GM18907 (cell line): ENCODE results near the gene DOCK8.

Experiments
- ATAC-seq: cut with Tn5 transposase; IDR thresholded peaks from one replicate; pipeline ENCODE4 v1.9.1; 2021; ENCODE audit warnings: mild to moderate bottlenecking, moderate library complexity; ENCODE audit not compliant: unreplicated experiment

DOCK8 gene

DNA sequence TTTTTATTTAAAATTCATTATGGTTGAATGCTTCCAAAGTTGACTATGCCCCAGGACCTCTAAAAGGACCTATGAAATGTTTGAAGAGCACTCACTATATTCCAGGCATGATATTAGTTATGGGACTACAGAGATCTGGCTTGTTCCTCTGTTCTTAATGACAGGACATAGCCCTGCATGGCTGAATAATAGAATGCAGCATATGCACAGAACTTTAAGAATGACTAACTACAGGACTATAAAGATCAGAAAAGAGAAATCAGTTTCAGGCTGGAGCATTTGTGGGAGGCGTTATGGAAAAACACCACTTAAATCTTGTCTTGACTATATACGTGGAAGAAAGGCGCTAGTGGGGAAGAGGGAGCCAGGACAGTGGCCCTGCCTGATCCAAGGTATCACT, 239.2 kb downstream of the DOCK8 start:
- no peak for ATAC-seq

DNA sequence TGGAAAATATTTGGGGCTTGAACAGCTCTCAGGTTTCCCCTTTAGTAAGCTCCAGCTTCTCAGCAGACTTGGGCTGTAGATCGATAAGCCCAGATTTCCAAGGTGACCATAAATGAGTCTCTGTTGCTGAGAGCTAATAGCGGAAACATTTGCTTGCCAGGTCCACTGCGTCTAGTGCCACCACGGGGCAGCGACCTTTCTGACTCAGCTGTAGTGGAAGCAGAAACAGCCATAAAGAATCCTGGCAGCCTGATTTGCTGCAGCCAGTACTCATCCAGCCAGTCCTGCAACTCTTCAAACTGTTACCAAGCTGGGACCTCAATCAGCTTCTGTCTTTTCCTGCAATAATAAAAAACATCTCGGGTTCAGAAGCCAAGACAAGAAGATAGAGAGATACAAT, 241.7 kb downstream of the DOCK8 start:
- ATAC-seq, result no peak

DNA sequence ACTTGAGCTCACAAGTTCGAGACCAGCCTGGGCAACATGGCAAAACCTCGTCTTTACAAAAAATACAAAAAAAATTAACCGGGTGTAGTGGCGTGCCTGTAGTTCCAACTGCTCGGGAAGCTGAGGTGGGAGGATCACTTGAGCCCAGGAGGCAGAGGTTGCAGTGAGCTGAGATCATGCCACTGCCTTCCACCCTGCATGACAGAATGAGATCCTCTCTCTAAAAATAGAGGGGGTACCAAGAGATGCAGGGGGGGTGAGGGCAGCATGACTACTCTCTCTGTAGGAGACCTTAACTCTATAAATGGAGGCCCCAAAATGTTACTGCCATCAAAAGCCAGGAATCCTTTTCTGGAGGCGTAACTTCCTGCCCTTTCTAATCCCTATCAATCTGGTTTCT, 243.9 kb downstream of the DOCK8 start:
- ATAC-seq, result no peak

DNA sequence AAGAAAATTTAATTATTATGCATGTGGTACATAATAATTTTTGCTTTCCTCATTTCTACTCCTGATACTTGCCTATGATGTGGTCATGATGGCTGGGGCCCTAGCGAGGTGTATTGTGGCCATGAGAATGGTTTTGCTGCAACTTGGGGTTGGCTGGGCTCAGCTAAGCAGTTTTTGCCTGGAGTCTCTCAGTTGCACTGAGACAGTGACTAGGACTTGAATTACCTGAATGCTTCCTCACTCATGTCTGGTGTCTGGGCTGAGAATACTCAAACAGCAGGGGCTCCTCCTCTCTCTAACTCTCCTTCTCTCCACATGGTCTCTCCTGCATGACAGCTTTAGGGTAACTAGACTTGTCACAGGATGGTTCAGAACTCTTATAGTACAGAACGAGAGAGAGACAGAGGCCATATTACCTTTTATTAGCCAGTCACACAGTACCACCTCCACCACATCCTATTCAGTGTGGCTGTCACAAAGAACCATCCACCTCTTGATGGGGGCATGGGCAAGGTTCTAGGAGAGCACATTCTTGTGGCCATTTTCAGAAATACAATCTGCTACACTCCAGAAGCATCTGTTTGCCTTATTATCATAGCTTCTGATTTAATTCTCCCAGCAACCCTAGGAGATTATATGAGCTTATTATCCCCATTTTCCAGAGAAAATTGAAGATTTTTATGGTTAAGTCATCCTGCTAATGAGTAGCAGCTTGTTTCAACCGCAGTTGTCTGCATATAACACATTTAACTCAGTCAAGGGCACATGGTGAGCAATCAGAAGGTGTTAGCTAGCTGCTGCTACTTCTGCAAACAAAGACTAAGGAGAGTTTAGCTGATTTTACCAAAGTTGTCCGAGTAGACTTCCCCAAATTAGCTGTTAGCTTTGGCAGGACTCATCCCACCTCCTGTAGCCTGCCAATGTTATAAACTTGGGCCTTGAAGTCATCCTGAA, 245.1 kb downstream of the DOCK8 start:
- ATAC-seq, result no peak

DNA sequence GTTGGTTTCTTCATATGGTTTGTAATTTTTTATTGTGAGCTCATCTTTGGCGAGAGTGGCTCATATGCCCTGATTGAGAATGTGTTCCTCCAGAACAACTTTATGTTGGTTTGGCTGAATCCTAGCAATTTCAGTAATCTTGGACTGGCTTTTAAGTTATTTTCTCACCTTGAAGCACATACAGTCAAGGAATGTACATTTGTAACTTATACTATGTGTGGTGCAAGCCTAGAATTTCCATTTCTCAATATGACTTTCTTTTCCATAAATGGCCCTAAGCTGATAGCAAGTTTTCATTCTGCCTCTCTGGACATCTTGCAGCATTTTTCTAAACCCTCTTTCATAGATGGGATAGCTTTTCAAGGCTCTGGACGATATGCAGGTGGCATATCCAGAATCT, 247.5 kb downstream of the DOCK8 start:
- ATAC-seq, result no peak

DNA sequence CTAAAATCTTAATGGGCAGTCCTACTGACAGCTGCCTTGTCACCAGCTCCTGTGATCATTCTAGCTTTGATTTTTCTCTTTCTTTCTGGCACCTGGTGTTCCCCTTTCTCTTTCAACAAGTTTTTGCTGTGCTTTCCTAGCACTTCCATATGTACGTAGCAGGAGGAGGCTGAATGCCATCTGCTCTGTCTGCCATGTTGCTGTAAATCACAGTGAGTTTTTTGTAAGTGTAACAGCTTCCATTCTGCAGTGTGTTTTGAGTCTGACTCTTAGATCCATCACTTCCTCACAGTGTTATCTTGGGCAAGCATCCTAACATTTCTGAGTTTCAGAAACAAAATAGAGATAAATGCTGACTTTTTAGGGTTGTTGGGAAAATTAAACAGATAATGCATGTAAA, 247.9 kb downstream of the DOCK8 start:
- ATAC-seq, result no peak

DNA sequence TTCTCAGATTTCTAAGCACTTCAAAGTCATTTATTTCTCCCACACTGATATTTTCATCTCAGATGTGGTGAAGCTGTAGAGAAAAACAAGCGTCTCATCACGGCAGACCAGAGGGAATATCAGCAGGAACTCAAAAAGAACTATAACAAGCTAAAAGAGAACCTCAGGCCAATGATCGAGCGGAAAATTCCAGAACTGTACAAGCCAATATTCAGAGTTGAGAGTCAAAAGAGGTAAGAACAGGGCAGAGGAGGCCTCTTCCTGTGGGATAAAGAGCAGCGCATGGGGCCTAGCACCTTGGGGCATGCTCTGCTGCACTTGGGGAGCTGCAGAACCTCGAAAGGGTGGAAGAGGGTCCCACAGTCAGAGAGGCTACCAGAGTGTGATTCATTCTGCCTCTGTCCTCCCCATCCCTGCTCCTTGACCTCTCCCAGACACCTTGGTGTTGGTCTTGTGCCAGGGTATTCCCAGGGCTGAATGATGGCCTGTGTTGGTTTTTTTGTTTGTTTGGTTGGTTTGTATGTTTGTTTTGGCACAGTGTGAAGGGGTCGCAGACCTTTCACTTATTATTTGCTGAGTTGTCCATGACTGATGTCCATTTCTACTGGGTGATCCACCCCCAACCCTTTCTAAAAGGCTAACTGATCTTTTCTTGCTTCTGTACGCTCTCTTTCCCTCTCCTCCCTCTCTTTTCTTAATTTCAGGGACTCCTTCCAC, 248.9 kb downstream of the DOCK8 start:
- no peak for ATAC-seq

DNA sequence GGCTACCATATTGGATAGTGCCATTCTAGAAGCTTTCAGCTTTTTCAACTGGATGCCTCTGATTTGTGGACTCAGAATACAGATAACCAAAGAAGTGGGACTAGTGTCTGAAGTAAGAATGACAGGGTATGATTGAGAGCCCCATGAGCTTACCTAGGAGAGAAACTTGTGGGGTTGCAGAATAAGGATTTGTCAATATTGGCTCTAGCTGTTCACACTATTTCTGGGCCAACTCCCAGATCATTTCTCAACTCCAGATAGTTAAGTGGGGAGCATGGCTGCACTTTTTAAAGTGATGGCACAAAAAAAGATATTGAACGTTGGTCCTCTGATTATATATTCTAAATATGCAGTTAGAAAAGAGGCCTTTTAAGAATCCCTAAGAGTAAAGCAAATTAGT, 252.1 kb downstream of the DOCK8 start:
- no peak for ATAC-seq

DNA sequence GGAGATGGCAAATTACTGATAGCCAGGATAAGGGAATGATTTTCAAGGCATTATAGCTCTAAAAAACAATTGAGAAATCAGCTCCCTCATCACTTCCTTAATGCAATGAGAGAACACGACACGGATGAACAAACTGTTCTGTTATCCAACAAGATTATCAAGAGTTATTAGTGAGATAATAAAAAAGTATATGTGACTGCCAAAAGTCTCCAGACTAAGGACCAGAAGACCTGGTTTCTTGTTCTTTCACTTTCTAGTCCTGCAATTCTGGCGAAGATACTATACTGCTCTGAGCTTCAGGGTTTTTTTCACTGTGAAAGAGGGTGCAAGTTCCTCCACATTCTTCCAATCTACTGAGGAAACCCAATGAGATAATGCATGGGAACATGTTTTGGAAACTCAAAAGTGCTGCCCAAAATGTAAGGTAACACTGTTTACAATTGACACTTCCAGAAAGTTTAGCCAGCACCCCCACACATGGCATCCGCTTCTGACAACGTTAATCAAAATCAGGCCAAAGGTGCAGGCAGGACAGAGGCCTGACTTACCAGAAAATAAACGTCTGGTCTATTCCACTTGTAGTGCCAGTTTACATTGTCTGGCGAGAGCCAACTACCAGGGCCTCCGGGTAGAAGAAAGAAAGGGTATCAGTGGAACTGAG, 254.2 kb downstream of the DOCK8 start:
- no peak for ATAC-seq

DNA sequence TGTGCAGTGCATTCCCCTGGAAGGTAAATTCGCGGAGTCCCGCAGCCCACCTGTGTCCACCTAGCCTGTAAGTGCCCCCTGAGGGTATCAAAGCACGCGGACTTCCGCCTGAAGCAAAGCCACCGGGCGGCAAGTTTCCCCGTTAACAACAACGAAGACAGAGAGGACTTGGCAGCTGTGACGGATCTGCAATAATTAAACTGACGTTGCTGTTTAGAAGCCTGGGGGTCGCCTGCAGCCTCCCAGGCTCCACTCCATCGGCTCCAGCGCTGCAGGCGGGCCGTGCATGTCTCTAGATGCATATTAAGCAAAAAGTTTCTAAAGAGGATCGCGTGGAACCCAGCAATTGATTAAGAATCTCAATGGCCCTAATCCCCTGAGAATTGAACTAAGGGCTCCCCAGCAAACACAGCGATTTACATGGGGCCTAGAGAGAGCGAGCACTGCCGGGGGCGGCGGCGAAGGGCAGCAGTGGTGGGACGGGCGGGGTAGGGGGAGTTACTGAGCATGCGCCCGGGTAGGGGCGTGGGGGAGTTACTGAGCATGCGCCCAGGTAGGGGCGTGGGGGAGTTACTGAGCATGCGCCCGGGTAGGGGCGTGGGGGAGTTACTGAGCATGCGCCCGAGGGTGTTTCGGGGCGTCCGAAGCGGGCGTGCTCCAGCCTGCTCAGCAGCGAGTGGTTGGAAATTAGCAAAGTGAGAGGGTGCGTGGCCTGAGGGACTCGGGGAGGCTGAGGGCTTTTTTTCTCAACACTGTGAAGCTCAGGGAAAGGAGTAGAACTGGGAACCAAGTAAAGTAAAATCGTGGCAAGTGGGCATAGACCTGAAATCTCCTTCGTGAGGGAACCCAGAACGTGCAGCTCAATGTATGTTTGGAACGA, 255.2 kb downstream of the DOCK8 start:
- ATAC-seq, result peak; percentile 91

DNA sequence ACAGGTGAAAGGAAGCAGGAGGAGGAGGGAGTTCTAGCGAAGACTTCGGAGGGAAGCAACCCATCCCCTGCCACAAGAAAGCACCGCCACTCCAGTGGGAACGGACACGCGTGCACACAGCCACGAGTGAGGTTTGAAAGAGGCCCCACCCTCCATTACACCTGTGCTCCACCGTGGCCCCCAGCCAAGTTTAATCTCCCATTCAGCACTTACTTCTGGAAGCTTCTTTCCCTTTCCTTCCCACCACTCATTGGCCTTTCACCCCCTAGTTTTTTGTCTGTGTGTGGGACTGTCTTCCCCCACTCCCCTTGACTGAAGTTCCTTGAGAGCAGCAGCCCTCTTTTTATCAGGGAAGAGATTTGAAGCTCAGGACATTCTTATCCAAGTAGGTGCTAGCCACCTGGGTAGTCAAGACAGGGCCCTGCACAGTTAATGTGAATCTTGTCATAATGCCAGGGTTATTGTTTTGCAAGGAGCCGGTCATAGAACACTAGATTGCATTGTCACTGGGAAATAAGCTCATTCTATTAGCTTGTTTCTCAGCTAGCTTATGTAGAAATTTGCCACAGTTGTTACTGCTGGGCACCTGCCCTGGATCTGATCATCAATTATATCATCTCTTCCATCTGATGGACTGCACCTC, 256.0 kb downstream of the DOCK8 start:
- ATAC-seq, result no peak

DNA sequence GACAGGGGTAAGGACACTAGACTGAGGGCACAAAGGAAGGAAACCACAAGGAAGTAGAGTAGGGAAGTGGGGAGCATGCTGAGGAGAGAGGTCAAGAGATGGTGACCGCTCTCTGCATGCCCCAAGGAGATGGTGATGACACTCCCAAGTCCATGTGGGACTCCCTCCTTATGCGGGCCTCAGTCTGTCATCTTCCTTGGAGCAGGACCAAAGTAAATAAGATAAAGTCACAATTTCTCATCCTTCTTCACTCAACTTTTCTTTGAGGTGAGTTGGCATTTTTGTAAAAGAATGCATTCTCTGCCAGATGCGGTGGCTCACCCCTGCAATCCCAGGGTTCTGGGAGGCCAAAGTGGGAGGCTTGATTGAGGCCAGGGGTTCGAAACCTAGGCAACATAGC, 256.7 kb downstream of the DOCK8 start:
- ATAC-seq, result no peak

DNA sequence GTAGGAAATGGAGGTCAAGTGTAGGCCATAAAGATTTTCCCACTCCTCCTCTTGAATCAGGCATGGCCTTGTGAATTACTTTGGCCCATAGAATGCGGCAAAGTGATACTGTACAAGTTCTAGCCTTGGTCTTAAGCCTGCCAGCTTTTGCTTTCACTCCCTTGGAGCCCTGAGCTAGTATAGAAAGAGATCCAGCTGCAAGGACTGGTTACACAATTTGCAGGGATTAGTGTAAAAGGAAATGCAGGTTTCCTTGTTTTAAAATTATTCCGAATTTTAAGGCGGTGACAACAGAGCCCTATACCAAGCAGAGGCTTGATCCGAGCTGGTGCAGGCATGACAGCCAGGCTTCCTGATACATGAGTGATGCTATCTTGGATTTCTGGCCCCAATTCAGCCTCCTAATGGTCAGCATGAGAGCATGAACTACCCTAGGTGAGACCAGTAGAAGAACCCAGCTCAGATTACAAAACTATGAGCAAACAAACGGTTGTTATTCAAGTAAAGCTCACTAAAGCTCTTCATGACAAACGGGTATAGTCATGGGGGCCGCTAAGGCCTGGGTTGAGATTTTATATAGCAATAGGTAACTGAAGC, 257.9 kb downstream of the DOCK8 start:
- ATAC-seq, result no peak

DNA sequence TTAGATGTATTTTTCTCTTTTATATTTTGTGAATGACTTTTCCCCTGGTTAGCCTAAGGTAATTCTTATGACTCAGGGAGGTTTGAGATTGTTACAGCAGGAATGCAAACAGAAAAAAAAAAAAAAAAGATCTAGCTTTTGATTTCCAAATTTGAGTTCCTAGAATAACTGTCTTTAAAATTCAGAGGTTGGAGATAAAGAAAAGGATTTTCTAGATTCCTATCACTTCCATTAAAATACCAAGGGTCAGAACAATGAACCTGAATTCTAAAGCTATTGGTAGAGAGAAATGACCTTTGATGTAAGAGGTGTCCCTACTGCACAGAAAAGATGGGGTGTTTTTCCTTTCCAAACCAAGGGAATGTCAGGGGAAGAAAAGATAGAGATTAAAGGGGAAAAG, 262.5 kb downstream of the DOCK8 start:
- no peak for ATAC-seq

DNA sequence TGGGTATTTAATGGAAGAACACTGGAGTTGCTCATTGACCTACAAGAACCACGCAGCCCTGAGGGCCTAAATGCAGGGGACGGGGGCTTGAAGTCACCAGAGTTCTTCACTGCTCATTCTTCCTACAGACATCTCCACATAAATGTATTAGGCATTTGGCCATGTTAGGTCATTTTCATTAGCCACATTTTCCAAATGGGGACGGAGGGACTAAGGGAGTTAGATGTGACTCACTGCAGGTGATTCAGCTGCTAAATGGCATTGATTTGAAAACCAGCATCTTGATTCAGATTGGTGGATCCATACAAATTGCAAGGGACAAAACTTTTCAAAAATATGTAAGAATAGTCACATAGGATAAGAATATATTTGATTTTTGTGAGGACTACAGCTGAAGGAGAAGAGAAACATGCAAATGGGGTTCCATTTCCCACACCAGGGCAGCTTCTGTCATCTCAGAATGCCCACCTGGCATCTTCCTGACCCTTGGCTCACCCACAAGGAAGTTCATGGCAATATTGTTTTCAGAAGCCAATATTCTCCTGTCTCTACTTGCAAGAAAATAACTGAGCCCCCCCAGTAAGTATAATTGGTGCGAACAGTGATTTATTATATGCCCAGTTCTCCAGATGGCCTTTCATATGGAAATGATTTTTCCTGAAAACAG, 264.8 kb downstream of the DOCK8 start:
- ATAC-seq, result no peak

DNA sequence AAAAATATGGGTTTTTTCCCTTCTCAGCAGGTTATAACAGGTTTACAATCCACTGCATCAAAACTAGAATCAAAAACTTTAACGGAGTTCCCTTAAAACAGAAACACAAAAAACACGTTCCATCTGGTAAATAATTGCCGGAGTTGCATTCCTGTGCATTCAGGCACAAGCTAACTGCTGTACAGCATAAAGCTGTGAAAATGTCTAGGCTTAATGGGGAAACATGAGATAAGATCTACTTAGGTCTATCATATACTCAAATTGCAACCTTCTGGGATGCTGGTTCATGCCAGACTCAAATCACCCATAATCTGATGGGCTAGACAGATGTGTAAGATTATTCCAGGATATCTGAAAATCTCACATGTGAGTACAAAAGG, 265.3 kb downstream of the DOCK8 start:
- ATAC-seq, result no peak

DNA sequence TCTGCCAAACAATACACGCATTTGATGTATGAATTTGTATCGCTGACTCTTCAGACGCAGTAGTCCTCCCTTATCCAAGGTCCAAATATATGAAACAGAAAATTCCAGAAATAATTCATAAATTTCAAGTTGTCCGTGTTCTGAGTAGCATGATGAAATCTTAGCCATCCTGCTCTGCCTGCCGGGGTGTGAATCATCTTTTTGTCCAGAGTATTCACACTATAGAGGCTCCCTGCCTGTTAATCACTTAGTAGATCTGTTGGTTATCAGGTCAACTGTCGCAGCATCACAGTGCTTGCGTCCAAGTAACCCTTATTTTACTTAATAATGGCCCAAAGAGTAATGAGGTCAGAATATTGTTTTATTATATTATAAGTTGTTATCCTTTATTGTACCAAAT, 268.1 kb downstream of the DOCK8 start:
- ATAC-seq, result no peak

DNA sequence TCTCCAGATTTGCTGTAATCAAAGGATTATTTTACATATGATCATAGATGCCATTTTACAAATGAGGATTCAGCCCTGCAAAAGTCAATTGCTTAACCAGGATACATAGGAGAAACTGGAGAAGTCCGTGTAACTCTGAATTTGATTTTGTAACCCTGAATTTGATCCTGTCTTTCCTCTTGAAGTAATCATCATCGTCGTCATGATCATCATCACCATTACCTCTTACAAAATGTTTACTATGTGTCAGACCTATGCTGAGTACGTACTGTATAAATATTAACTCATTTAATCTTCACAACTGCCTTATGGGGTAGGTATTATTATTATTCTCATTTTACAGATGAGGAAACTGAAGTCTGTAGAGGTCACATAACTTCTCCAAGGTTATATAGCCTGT, 271.5 kb downstream of the DOCK8 start:
- ATAC-seq, result no peak

DNA sequence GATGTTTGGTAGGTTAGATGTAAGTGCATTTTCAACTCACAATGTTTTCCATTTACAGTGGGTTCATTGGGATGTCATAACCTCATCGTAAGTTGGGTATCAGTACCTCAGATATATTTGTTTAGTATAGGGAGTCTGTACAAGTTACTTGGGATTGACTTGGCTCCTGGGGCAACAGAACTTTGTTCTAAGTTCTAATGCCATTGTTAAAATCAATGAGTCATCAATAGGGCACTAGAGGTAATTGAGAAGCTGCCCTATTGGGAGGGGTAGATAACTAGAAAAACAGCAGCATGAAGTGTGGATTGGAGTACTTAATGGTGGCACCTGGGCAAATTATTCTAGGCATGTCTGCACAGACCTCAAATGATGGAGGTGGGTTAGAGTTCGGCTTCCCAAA, 272.8 kb downstream of the DOCK8 start:
- ATAC-seq, result no peak
